WTC11 (cell line): ENCODE data around the gene LIPI.

Source experiments
- ARID4B ChIP-seq: sonication (generic); formaldehyde crosslinking; IDR thresholded peaks from 2 replicates; pipeline ENCODE4 v1.8.0; 2023; ENCODE audit warnings: missing genetic modification reagents, mild to moderate bottlenecking, borderline replicate concordance
- ATF2 ChIP-seq: sonication (generic); formaldehyde crosslinking; IDR thresholded peaks from 2 replicates; pipeline ENCODE4 v1.8.1; 2022; ENCODE audit warnings: low read depth, missing genetic modification reagents, borderline replicate concordance
- CREB1 ChIP-seq: sonication (generic); formaldehyde crosslinking; IDR thresholded peaks from 2 replicates; pipeline ENCODE4 v1.8.0; 2023; ENCODE audit warnings: mild to moderate bottlenecking, missing genetic modification reagents
- CTCF ChIP-seq: fragments of 200-600 bp; IDR thresholded peaks from 2 replicates; pipeline ENCODE4 v1.8.0; 2022; ENCODE audit warnings: antibody characterized with exemption
- ETV6 ChIP-seq: sonication (generic); formaldehyde crosslinking; IDR thresholded peaks from 2 replicates; pipeline ENCODE4 v1.8.1; 2022; ENCODE audit warnings: mild to moderate bottlenecking, missing genetic modification reagents
- JUN ChIP-seq: sonication (generic); formaldehyde crosslinking; IDR thresholded peaks from 2 replicates; pipeline ENCODE4 v1.8.0; 2023; ENCODE audit warnings: mild to moderate bottlenecking, missing genetic modification reagents
- MAX ChIP-seq: sonication (generic); formaldehyde crosslinking; IDR thresholded peaks from 2 replicates; pipeline ENCODE4 v1.8.0; 2022; ENCODE audit warnings: mild to moderate bottlenecking, missing genetic modification reagents
- MLX ChIP-seq: sonication (generic); formaldehyde crosslinking; IDR thresholded peaks from 2 replicates; pipeline ENCODE4 v1.8.1; 2023; ENCODE audit warnings: mild to moderate bottlenecking, missing genetic modification reagents, moderate library complexity
- NFYB ChIP-seq: sonication (generic); formaldehyde crosslinking; conservative IDR thresholded peaks from 2 replicates; pipeline ENCODE4 v1.8.0; 2022; ENCODE audit warnings: low read depth, missing genetic modification reagents
- USF1 ChIP-seq: sonication (generic); formaldehyde crosslinking; IDR thresholded peaks from 2 replicates; pipeline ENCODE4 v1.8.0; 2022; ENCODE audit warnings: mild to moderate bottlenecking, missing genetic modification reagents
- ZNF317 ChIP-seq: sonication (generic); formaldehyde crosslinking; IDR thresholded peaks from 2 replicates; pipeline ENCODE4 v1.8.1; 2023; ENCODE audit warnings: low read depth, mild to moderate bottlenecking, moderate library complexity, missing genetic modification reagents, borderline replicate concordance

- TF ChIP-seq NFYB (no peak), CTCF (no peak), USF1 (no peak), ARID4B (CRISPR knock-in tag) (no peak), CREB1 (no peak), MAX (no peak), ETV6 (CRISPR knock-in tag) (no peak), MLX (no peak), ZNF317 (CRISPR knock-in tag) (no peak), JUN (CRISPR knock-in tag) (no peak), ATF2 (no peak)
Measured at GRCh38 chr21:14116080-14116481, 94.7 kb downstream of the LIPI start.
